OCI-LY3 (cell line): Measurements from ENCODE around the gene SGIP1.

Experiments
- H2AFZ ChIP-seq: fragments of 200-600, 300-600 bp; shearing (Covaris generic); 2 replicates; pipeline ENCODE4 v1.6.0; 2014; ENCODE audit warnings: antibody characterized with exemption, low read depth, low read length
- H3K27ac ChIP-seq: fragments of 200-600, 300-600 bp; sonication (generic); 2 replicates; pipeline ENCODE4 v1.5.1; 2014; ENCODE audit warnings: mild to moderate bottlenecking, low read length, moderate library complexity, mixed read lengths
- H3K27me3 ChIP-seq: fragments of 200-600, 300-600 bp; sonication (generic); 2 replicates; pipeline ENCODE4 v1.6.1; 2014; ENCODE audit warnings: low read depth, low read length, mixed read lengths
- H3K36me3 ChIP-seq: fragments of 200-600, 300-600 bp; sonication (generic); replicated peaks from 2 replicates; pipeline ENCODE3; 2014; ENCODE audit warnings: low read depth, low read length, mixed read lengths
- H3K4me1 ChIP-seq: fragments of 300-600, 200-600 bp; sonication (generic); 2 replicates; pipeline ENCODE4 v1.6.1; 2014; ENCODE audit warnings: low read length, mixed read lengths
- H3K4me2 ChIP-seq: fragments of 200-600, 300-600 bp; sonication (generic); 2 replicates; pipeline ENCODE4 v1.6.1; 2014; ENCODE audit warnings: low read length, mixed read lengths
- H3K4me3 ChIP-seq: fragments of 300-600, 200-600 bp; sonication (generic); 2 replicates; pipeline ENCODE4 v1.5.1; 2014; ENCODE audit warnings: antibody characterized with exemption, mild to moderate bottlenecking, low read length, moderate library complexity
- H3K79me2 ChIP-seq: fragments of 300-600, 200-600 bp; shearing (Covaris generic); 2 replicates; pipeline ENCODE4 v1.6.1; 2014; ENCODE audit warnings: mild to moderate bottlenecking, low read length, mixed read lengths
- H3K9ac ChIP-seq: fragments of 300-600, 200-600 bp; shearing (Covaris generic); 2 replicates; pipeline ENCODE4 v1.6.0; 2014; ENCODE audit warnings: mild to moderate bottlenecking, low read length, moderate library complexity
- H3K9me3 ChIP-seq: fragments of 200-600, 300-600 bp; shearing (Covaris generic); 2 replicates; pipeline ENCODE4 v1.6.1; 2014; ENCODE audit warnings: low read length, mixed read lengths; ENCODE audit not compliant: insufficient read depth
- H4K20me1 ChIP-seq: fragments of 200-600, 300-600 bp; sonication (generic); 2 replicates; pipeline ENCODE4 v1.6.1; 2016; ENCODE audit warnings: low read length, mixed read lengths; ENCODE audit not compliant: insufficient read depth
- CTCF ChIP-seq: fragments of 200-600, 300-600 bp; sonication (generic); IDR thresholded peaks from 2 replicates; pipeline ENCODE4 v1.5.1; 2014; ENCODE audit warnings: antibody characterized with exemption, low read length, low read depth
- EZH2phosphoT487 ChIP-seq: fragments of 200-600 bp; shearing (Covaris generic); IDR thresholded peaks from 2 replicates; pipeline ENCODE4 v1.6.1; 2018; ENCODE audit warnings: antibody characterized with exemption, mixed run types, low read depth

The SGIP1 gene

GRCh38 chr1:66751160-66751559 lies 217.2 kb downstream of the SGIP1 start:
- H3K4me2 ChIP-seq = no peak overlapping the region
- no peaks in the 10 kb centered on the region for H3K9me3 ChIP-seq
- no peak overlapping the region for H3K27ac ChIP-seq
- no peaks in the 10 kb centered on the region for H3K36me3 ChIP-seq
- TF ChIP-seq EZH2phosphoT487 = no peak
- TF ChIP-seq CTCF = no peak
- no peaks in the 10 kb centered on the region for H3K4me1 ChIP-seq
- no peaks in the 10 kb centered on the region for H3K27me3 ChIP-seq
- no peaks in the 10 kb centered on the region for H4K20me1 ChIP-seq
- no peak overlapping the region for H3K9ac ChIP-seq
- H3K79me2 ChIP-seq = no peaks in the 10 kb centered on the region
- H3K4me3 ChIP-seq = no peak overlapping the region
- H2AFZ ChIP-seq = no peak overlapping the region

DNA sequence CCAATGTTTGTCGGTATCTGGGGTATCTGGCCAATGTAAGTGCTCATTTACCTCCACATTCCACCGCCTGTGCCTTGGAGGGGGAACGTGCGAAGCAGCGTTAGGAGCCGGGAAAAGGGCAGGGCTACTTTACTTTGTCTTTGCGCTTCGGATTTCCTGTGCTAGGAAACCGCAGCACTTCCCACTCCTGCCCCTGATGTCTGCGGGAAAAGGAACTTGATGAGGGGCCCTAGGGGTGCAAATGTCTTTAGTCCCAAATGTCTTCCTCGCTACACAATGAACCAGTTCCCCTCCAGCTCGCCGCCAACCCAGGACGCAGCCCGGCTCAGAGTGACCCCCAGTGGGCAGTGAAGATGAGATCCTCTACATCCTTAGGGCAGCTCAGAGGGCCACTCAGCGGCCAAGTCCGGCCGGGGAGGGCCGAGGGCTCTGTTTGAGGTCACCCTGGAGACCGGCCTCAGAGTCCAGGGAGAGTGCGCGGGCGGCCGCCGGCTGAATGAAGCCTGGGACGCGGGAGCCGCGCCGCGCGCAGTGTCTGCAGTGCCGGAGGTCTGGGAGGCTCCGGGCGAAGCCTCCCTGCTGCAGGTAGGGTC lies 218.1 kb downstream of the SGIP1 start, which contains the start of gene DYNLT5:
Gene DYNLT5 (plus strand): TSS at position 460 of the 593 bp plus-strand sequence. CDS start 2,200 bp downstream, outside the sequence.
- no peaks in the 10 kb centered on the region for H3K4me1 ChIP-seq
- TF ChIP-seq EZH2phosphoT487 (no peak), CTCF (no peak)
- no peaks in the 10 kb centered on the region for H3K36me3 ChIP-seq
- H2AFZ ChIP-seq = no peak within 1 kb of the TSS
- H3K9ac ChIP-seq = no peak within 1 kb of the TSS
- no peak within 1 kb of the TSS for H3K27ac ChIP-seq
- H3K4me3 ChIP-seq = no peak within 1 kb of the TSS
- no peaks in the 10 kb centered on the region for H4K20me1 ChIP-seq
- H3K9me3 ChIP-seq = no peaks in the 10 kb centered on the region
- no peaks in the 10 kb centered on the region for H3K27me3 ChIP-seq
- no peak within 1 kb of the TSS for H3K4me2 ChIP-seq
- no peaks in the 10 kb centered on the region for H3K79me2 ChIP-seq

DNA sequence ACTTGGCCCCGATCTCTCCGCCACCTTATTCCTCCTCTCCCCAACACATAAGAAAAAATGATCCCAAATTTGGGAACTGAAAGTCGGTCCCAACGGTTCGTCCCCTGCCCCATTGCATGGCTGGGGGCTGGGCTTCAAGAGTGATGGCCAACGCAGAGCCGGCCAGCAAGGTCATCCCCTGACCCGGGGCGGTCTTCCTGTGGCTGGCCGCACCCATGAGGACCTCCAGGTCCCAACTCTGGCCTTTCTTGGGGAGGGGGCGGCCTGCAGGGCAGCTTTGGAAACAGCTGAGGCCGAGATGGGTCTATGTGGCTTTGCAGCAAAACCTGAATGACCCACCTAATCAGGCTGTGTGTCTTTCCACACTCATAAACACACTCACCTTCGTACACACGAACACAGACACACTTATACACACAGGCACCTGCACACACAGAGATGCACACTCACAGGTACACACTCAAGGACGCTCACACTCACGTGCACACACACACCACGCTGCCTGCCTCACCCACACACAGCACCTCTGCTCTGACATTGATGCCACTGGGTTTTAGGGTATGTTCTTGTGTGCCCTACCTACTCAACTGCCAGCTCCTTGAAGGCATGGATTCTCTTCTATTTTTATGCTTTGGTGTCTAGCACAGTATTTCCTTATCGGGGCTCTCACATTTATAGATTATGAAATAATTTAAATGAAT lies 218.9 kb downstream of the SGIP1 start:
- Histone ChIP-seq H3K27ac (no peak overlapping the region), H3K4me3 (no peak overlapping the region), H3K27me3 (no peaks in the 10 kb centered on the region), H4K20me1 (no peaks in the 10 kb centered on the region), H3K9ac (no peak overlapping the region), H2AFZ (no peak overlapping the region), H3K79me2 (no peaks in the 10 kb centered on the region), H3K9me3 (no peaks in the 10 kb centered on the region), H3K36me3 (no peaks in the 10 kb centered on the region), H3K4me1 (peaks cover 4% of the 10 kb centered on the region), H3K4me2 (no peak overlapping the region)
- no peak for TF ChIP-seq CTCF
- TF ChIP-seq EZH2phosphoT487 = no peak

- no peak overlapping the region for H3K9ac ChIP-seq
- no peaks in the 10 kb centered on the region for H4K20me1 ChIP-seq
- no peaks in the 10 kb centered on the region for H3K36me3 ChIP-seq
- no peaks in the 10 kb centered on the region for H3K79me2 ChIP-seq
- H3K27me3 ChIP-seq = no peaks in the 10 kb centered on the region
- H3K4me2 ChIP-seq = peak overlapping the region; percentile 58
- H3K4me1 ChIP-seq = peaks cover 15% of the 10 kb centered on the region
- H3K9me3 ChIP-seq = no peaks in the 10 kb centered on the region
- H3K4me3 ChIP-seq = no peak overlapping the region
- TF ChIP-seq EZH2phosphoT487 (no peak), CTCF (no peak)
- peak overlapping the region; percentile 48 for H3K27ac ChIP-seq
- peak overlapping the region; percentile 74; the same call in 1 of the 2 replicates for H2AFZ ChIP-seq
Measured at GRCh38 chr1:66757722-66758240, 223.8 kb downstream of the SGIP1 start.
